ENCODE results near the gene OVAAL. TPM values are rescaled to one million over a fixed set of nuclear protein-coding genes. Genes with fewer than 3 reads are reported as not detected.
"Not testable (repeated sequence)": the region's sequence is repeated elsewhere in the genome, so short reads cannot be mapped to it uniquely, and the experiment has no call there.

OVAAL gene
- total RNA-seq, 2 donors from 2014 or later: not detected

DNA sequence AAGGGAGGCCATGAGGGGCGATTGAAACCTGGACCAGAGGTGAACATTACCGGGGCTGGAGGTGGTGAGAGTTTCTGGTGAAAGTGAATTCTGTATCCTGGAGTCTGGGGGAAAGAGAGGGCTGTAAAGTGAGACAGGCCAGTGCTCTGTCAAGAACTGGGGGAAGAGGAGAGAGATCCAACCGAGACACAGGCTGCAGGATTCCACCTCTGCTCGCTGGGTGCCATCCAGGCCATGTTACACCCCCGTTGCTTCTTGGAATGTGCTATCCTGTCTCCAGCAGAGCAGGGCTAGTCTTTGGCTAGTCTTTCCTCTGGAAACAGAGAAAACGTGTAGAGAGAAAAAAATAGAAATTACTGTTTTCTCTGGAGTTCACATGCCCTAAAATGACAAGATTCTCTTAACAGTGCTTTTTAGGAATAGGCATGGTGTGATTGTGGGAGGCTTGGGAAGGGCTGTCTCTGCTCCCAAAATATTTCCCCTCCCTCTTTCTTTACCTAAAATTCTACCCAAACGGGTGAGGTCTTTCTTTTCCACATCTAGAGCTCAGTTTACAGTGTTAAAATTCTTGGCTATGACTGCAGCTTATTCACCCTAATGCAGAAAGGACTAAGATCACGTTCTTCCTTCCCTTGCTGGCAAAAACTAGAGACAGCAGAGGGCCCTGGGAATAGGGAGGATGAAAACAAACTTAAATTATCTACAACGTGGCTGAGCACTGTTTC, 16.5 kb upstream of the OVAAL start:
- Histone ChIP-seq H3K27me3 (no peaks in the 10 kb centered on the region), H3K9me3 (no peaks in the 10 kb centered on the region), H3K27ac (no peak overlapping the region), H3K4me1 (peaks cover 7% of the 10 kb centered on the region), H3K4me3 (no peak overlapping the region), H3K36me3 (replicated peaks in 1 of 2; ENCODE audit: insufficient read depth in 1 of 2, low read depth in 2 of 2) (no peaks in the 10 kb centered on the region)
- ATAC-seq (no peak), DNase-seq (no peak)
- intact Hi-C loops (cut with DNase I): no loop called here
- TF ChIP-seq, protein P1, sequence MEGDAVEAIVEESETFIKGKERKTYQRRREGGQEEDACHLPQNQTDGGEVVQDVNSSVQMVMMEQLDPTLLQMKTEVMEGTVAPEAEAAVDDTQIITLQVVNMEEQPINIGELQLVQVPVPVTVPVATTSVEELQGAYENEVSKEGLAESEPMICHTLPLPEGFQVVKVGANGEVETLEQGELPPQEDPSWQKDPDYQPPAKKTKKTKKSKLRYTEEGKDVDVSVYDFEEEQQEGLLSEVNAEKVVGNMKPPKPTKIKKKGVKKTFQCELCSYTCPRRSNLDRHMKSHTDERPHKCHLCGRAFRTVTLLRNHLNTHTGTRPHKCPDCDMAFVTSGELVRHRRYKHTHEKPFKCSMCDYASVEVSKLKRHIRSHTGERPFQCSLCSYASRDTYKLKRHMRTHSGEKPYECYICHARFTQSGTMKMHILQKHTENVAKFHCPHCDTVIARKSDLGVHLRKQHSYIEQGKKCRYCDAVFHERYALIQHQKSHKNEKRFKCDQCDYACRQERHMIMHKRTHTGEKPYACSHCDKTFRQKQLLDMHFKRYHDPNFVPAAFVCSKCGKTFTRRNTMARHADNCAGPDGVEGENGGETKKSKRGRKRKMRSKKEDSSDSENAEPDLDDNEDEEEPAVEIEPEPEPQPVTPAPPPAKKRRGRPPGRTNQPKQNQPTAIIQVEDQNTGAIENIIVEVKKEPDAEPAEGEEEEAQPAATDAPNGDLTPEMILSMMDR (IDR thresholded peaks at IDR 0.05): no peak
- no peak for TF ChIP-seq POLR2A (IDR thresholded peaks at IDR 0.05)
- WGBS, 2 donors: 66 to 70% methylated on average over 9 of the region's 9 CpGs

DNA sequence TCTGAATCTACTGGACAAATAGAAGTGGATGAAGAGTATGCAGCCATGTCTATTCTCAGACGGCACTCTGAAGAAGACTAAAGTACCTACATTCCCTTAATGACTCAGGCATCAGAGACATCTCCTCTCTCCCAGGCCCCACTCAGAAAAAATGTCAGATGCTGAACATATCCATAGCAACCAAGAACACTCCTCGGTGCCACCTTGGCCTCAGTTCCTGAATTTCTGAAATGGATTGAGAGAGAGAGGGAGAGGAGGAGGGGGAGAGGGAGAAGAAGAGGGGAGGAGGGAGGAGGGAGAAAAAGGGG, 16.0 kb upstream of the OVAAL start:
- intact Hi-C loops (cut with DNase I): no loop called here
- 66 to 72% methylated on average over 2 of the region's 2 CpGs for WGBS, 2 donors
- no peaks in the 10 kb centered on the region for H3K27me3 ChIP-seq
- H3K36me3 ChIP-seq (replicated peaks in 1 of 2; ENCODE audit: insufficient read depth in 1 of 2, low read depth in 2 of 2): no peaks in the 10 kb centered on the region
- peaks cover 7% of the 10 kb centered on the region for H3K4me1 ChIP-seq
- H3K27ac ChIP-seq: no peak overlapping the region
- TF ChIP-seq, protein P1 (IDR thresholded peaks at IDR 0.05): no peak
- TF ChIP-seq POLR2A (IDR thresholded peaks at IDR 0.05): no peak
- H3K9me3 ChIP-seq: no peaks in the 10 kb centered on the region
- ATAC-seq (no peak), DNase-seq (no peak)
- no peak overlapping the region for H3K4me3 ChIP-seq

DNA sequence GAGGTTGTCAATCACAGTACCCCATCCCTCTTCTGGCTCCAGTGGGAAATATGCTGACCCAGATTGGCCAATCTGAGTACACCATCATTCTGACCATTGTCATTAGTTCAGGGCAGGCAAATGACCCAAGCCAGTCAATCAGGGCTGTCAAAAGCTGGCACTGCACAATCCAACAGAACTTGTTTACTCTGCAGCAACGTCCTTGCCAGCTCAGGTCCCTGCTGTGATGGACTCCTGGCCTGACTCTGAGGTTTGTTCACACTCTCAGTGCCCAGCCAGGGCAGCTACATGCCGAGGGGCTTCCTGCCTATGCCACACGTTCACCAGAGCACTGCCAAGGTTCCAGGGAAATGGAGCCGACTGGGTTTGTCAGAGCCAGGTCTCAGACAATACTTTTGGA, 14.7 kb upstream of the OVAAL start:
- TF ChIP-seq, protein P1 (IDR thresholded peaks at IDR 0.05): no peak
- TF ChIP-seq POLR2A (IDR thresholded peaks at IDR 0.05): no peak
- Histone ChIP-seq H3K27ac (no peak overlapping the region), H3K27me3 (no peaks in the 10 kb centered on the region), H3K4me1 (peaks cover 7% of the 10 kb centered on the region), H3K36me3 (replicated peaks in 1 of 2; ENCODE audit: insufficient read depth in 1 of 2, low read depth in 2 of 2) (no peaks in the 10 kb centered on the region), H3K4me3 (no peak overlapping the region), H3K9me3 (no peaks in the 10 kb centered on the region)
- ATAC-seq (no peak), DNase-seq (peak in 3 of 4 donors; percentile 15 to 41 (median 30))
- intact Hi-C loops (cut with DNase I): no loop called here
- WGBS, 2 donors: 30 to 38% methylated on average over 2 to 4 of the region's 4 CpGs

DNA sequence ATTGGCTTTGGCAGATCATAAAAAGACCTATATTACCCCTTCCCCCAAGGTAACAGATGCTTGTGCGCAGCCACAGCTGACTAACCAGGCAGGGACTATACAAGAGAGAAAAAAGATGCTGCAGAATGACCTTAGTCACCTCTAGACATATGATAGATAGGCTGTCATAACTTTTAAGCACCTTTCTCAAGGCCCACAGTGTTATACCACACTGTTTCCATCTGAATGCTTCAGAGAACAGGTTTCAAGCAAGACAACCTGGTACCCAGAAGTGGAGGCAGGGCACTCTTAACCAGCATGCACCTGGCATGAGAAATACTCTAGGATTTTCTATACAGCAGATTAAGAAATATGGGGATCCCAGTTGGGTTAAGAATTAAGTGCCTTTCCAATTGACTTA, 12.8 kb upstream of the OVAAL start:
- H3K36me3 ChIP-seq (replicated peaks in 1 of 2; ENCODE audit: insufficient read depth in 1 of 2, low read depth in 2 of 2): no peaks in the 10 kb centered on the region
- WGBS, 2 donors: 84 to 94% methylated on average over 1 of the region's 1 CpG
- no peaks in the 10 kb centered on the region for H3K27me3 ChIP-seq
- peaks cover 7% of the 10 kb centered on the region for H3K4me1 ChIP-seq
- H3K9me3 ChIP-seq: no peaks in the 10 kb centered on the region
- DNase-seq (no peak), ATAC-seq (no peak)
- TF ChIP-seq, protein P1 (IDR thresholded peaks at IDR 0.05): no peak
- no peak for TF ChIP-seq POLR2A (IDR thresholded peaks at IDR 0.05)
- no peak overlapping the region for H3K27ac ChIP-seq
- intact Hi-C loops (cut with DNase I): no loop called here
- H3K4me3 ChIP-seq: no peak overlapping the region

DNA sequence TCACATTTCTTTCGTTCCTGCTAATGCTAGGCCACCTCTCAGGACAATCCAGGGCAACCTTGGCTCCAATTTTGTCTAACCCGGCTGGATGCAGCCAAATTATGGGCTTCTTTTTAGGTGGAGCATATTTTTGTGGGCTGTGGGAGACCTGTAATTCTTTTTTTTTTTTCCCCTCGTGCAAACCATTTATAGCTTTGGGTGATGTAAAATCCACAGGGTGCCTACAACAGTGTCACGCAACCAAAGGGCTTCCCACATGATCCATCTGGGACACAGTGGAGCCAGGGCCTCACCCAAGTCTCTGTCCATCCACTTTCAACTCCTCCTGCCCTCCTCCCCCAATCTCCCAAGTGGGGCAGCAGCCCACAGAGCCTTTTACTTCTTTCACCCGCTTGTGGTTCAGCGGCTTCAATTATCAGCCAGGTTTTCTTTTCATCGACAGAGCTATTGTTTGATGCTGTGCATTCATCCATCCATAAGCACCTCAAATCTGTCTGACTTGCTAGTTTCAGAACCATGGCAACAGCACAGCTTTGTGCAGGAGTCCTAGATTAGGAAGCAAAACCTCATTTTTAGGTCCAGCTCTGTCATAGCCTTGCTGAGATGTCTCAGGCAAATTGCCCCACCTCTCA, 10.0 kb upstream of the OVAAL start:
- Histone ChIP-seq H3K27me3 (no peaks in the 10 kb centered on the region), H3K36me3 (replicated peaks in 1 of 2; ENCODE audit: insufficient read depth in 1 of 2, low read depth in 2 of 2) (no peaks in the 10 kb centered on the region), H3K9me3 (no peaks in the 10 kb centered on the region), H3K4me3 (no peak overlapping the region), H3K4me1 (peaks cover 7% of the 10 kb centered on the region), H3K27ac (no peak overlapping the region)
- intact Hi-C loops (cut with DNase I): no loop called here
- no peak for TF ChIP-seq POLR2A (IDR thresholded peaks at IDR 0.05)
- TF ChIP-seq, protein P1 (IDR thresholded peaks at IDR 0.05): no peak
- no peak for ATAC-seq
- no peak for DNase-seq
- 86 to 88% methylated on average over 7 of the region's 7 CpGs for WGBS, 2 donors

DNA sequence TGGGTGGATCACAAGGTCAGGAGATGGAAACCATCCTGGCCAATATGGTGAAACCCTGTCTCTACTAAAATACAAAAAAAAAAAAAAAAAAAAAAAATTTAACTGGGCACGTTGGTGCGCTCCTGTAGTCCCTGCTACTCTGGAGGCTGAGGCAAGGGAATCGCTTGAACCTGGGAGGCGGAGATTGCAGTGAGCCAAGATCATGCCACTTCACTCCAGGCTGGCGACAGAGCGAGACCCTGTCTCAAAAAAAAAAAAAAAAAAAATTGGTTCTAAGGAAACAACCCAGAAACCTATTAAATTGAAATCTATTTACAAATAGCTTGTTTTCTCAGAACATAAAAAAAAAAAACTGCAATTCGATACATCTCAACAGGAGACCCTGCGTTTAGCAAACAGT, 9.0 kb upstream of the OVAAL start:
- 92 to 94% methylated on average over 8 of the region's 8 CpGs for WGBS, 2 donors
- intact Hi-C loops (cut with DNase I); H3K4me3 ChIP-seq; H3K9me3 ChIP-seq; H3K36me3 ChIP-seq (replicated peaks in 1 of 2; ENCODE audit: insufficient read depth in 1 of 2, low read depth in 2 of 2); H3K27me3 ChIP-seq; ATAC-seq; DNase-seq; H3K4me1 ChIP-seq; H3K27ac ChIP-seq: not testable (repeated sequence)

Measured in body of pancreas (tissue), 4 donors.